ENCODE data around the gene TGFBRAP1.
"Not testable (repeated sequence)": the region's sequence is repeated elsewhere in the genome, so short reads cannot be mapped to it uniquely, and the experiment has no call there.

Gene TGFBRAP1

DNA sequence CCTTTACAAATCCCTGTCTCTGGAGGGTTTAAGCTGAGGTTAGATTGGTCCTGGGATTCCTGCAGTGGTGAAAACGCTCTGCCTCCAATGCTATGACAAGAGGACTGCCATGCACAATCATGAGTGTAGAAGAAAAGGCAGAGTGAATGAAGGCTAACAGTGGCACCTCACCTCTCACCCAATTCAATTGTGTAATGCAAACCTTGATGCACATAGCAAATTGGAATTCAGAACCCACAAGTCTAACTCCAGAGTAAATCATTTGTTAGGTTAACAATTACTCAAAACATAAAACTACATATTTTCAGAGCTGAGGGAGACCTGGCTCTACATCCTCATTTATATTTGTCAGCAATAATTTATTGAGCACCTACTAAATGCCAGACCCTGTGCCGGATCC, 1.8 kb downstream of the TGFBRAP1 start:
- no peak overlapping the region for H3K9ac ChIP-seq (ENCODE audit: low read depth, low read length)
- H3K27me3 ChIP-seq (ENCODE audit: control insufficient read depth, insufficient read depth, low read length): 0 out of 2 replicates have a peak, but pooled peaks cover 4% of the 10 kb centered on the region
- H3K36me3 ChIP-seq (ENCODE audit: control insufficient read depth, insufficient read depth, low read length): no peaks in the 10 kb centered on the region; the same call in 1 of the 2 replicates
- no peaks in the 10 kb centered on the region for H3K9me3 ChIP-seq (ENCODE audit: control insufficient read depth, insufficient read depth, low read length)
- H3K27ac ChIP-seq (ENCODE audit: low read depth, low read length): no peak overlapping the region
- no peak overlapping the region for H3K4me3 ChIP-seq (ENCODE audit: low read depth, low read length)
- H3K4me1 ChIP-seq (ENCODE audit: control insufficient read depth, insufficient read depth, low read length): peaks cover 20% of the 10 kb centered on the region

DNA sequence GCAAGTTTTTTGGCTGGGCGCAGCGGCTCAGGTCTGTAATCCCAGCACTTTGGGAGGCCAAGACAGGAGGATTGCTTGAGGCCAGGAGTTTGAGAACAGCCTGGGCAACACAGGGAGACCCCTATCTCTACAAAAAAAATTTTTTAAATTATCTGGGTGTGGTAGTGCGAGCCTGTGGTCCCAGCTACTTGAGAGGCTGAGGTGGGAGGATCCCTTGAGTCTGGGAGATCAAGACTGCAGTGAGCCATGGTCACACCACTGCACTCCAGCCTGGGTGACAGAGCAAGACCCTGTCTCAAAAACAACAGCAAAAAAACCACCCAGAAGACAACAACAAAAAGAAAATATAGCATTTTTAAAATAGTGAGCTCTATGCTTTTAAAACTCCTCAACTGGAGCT, 2.3 kb downstream of the TGFBRAP1 start:
- not testable (repeated sequence) for H3K36me3 ChIP-seq (ENCODE audit: control insufficient read depth, insufficient read depth, low read length); H3K27me3 ChIP-seq (ENCODE audit: control insufficient read depth, insufficient read depth, low read length); H3K9me3 ChIP-seq (ENCODE audit: control insufficient read depth, insufficient read depth, low read length); H3K27ac ChIP-seq (ENCODE audit: low read depth, low read length); H3K4me3 ChIP-seq (ENCODE audit: low read depth, low read length); H3K9ac ChIP-seq (ENCODE audit: low read depth, low read length)
- peaks cover 20% of the 10 kb centered on the region for H3K4me1 ChIP-seq (ENCODE audit: control insufficient read depth, insufficient read depth, low read length)

DNA sequence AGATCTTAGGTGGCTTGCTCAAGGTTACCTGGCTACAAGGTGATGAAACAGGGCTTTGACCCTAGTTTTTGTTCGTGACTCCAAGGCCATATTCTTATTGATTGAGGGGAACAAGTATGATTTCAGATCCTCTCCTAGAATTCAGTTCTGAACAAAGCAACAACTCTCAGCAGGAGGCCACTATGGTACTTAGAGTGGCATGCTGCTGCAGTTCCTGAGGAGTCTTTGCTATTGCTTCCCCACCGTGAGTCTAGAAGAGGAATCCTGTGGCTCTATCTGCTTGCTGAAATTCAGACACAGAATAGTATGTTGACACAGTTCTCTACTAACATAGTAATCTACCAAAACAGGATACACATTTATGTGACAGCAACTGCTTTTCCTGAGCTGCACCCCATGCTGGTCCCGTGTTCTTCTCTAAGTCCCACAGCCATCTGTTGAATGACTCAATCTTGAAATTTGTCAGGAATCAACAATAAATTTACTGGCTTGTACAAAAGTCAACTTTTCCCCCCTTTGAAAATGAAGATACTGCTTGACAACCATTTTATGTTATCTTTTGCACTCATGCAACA, 4.1 kb downstream of the TGFBRAP1 start:
- Histone ChIP-seq H3K4me1 (ENCODE audit: control insufficient read depth, insufficient read depth, low read length) (peaks cover 19% of the 10 kb centered on the region), H3K36me3 (ENCODE audit: control insufficient read depth, insufficient read depth, low read length) (no peaks in the 10 kb centered on the region; the same call in 1 of the 2 replicates), H3K27ac (ENCODE audit: low read depth, low read length) (peak overlapping the region; percentile 24)

GRCh38 chr2:105324732-105325131, 4.8 kb downstream of the TGFBRAP1 start:
- Histone ChIP-seq H3K9me3 (ENCODE audit: control insufficient read depth, insufficient read depth, low read length) (no peaks in the 10 kb centered on the region), H3K27ac (ENCODE audit: low read depth, low read length) (peak overlapping the region; percentile 24), H3K27me3 (ENCODE audit: control insufficient read depth, insufficient read depth, low read length) (no peaks in the 10 kb centered on the region), H3K36me3 (ENCODE audit: control insufficient read depth, insufficient read depth, low read length) (no peaks in the 10 kb centered on the region; the same call in 1 of the 2 replicates), H3K9ac (ENCODE audit: low read depth, low read length) (no peak overlapping the region), H3K4me1 (ENCODE audit: control insufficient read depth, insufficient read depth, low read length) (peaks cover 14% of the 10 kb centered on the region), H3K4me3 (ENCODE audit: low read depth, low read length) (no peak overlapping the region)

More for the DNA sequence above, 4.1 kb downstream of the TGFBRAP1 start:
- H3K9ac ChIP-seq (ENCODE audit: low read depth, low read length): no peak overlapping the region
- no peak overlapping the region for H3K4me3 ChIP-seq (ENCODE audit: low read depth, low read length)
- H3K27me3 ChIP-seq (ENCODE audit: control insufficient read depth, insufficient read depth, low read length): no peaks in the 10 kb centered on the region
- H3K9me3 ChIP-seq (ENCODE audit: control insufficient read depth, insufficient read depth, low read length): no peaks in the 10 kb centered on the region

- Histone ChIP-seq H3K27me3 (ENCODE audit: control insufficient read depth, insufficient read depth, low read length) (no peaks in the 10 kb centered on the region), H3K4me1 (ENCODE audit: control insufficient read depth, insufficient read depth, low read length) (peaks cover 14% of the 10 kb centered on the region), H3K36me3 (ENCODE audit: control insufficient read depth, insufficient read depth, low read length) (no peaks in the 10 kb centered on the region; the same call in 1 of the 2 replicates), H3K27ac (ENCODE audit: low read depth, low read length) (no peak overlapping the region), H3K9ac (ENCODE audit: low read depth, low read length) (no peak overlapping the region), H3K9me3 (ENCODE audit: control insufficient read depth, insufficient read depth, low read length) (no peaks in the 10 kb centered on the region), H3K4me3 (ENCODE audit: low read depth, low read length) (no peak overlapping the region)
Measured at GRCh38 chr2:105324101-105324500, 5.4 kb downstream of the TGFBRAP1 start.

- peaks cover 14% of the 10 kb centered on the region for H3K4me1 ChIP-seq (ENCODE audit: control insufficient read depth, insufficient read depth, low read length)
- no peaks in the 10 kb centered on the region for H3K9me3 ChIP-seq (ENCODE audit: control insufficient read depth, insufficient read depth, low read length)
- no peak overlapping the region for H3K4me3 ChIP-seq (ENCODE audit: low read depth, low read length)
- no peak overlapping the region for H3K9ac ChIP-seq (ENCODE audit: low read depth, low read length)
- H3K27ac ChIP-seq (ENCODE audit: low read depth, low read length): no peak overlapping the region
- no peaks in the 10 kb centered on the region for H3K27me3 ChIP-seq (ENCODE audit: control insufficient read depth, insufficient read depth, low read length)
- H3K36me3 ChIP-seq (ENCODE audit: control insufficient read depth, insufficient read depth, low read length): no peaks in the 10 kb centered on the region; the same call in 1 of the 2 replicates
Measured at GRCh38 chr2:105323111-105323510, 6.4 kb downstream of the TGFBRAP1 start.

- Histone ChIP-seq H3K9me3 (ENCODE audit: control insufficient read depth, insufficient read depth, low read length) (no peaks in the 10 kb centered on the region), H3K36me3 (ENCODE audit: control insufficient read depth, insufficient read depth, low read length) (no peaks in the 10 kb centered on the region; the same call in 1 of the 2 replicates), H3K4me1 (ENCODE audit: control insufficient read depth, insufficient read depth, low read length) (peaks cover 14% of the 10 kb centered on the region), H3K4me3 (ENCODE audit: low read depth, low read length) (no peak overlapping the region), H3K27ac (ENCODE audit: low read depth, low read length) (no peak overlapping the region), H3K9ac (ENCODE audit: low read depth, low read length) (no peak overlapping the region), H3K27me3 (ENCODE audit: control insufficient read depth, insufficient read depth, low read length) (no peaks in the 10 kb centered on the region)
Measured at GRCh38 chr2:105321875-105322646, 7.5 kb downstream of the TGFBRAP1 start.

DNA sequence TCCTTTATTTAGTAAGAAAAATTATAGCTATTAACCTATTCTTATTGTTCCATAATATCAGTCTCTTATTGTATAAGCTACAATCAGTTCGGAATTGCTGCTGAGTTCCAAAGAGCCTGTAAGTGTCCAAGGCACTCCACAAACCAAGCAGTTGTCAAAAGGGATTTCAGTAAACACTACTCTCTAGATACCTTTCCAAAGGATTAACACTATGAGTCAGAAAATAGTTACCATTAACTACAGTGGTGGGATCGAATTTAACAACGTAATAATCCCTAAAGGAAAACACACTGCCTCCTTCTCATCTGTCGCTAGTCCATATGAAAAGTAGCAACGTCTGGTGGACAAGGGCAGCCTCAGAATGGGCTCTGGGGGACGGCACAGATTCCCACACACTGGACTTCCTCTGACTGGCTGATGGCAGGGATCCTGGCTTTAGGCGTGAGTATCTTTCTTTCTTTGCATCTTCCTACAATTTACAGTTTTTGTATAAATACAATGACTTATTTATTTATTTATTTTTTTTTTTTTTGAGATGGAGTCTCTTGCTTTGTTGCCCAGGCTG, 8.8 kb downstream of the TGFBRAP1 start:
- no peak overlapping the region for H3K27ac ChIP-seq (ENCODE audit: low read depth, low read length)
- no peaks in the 10 kb centered on the region for H3K9me3 ChIP-seq (ENCODE audit: control insufficient read depth, insufficient read depth, low read length)
- no peak overlapping the region for H3K9ac ChIP-seq (ENCODE audit: low read depth, low read length)
- no peaks in the 10 kb centered on the region for H3K27me3 ChIP-seq (ENCODE audit: control insufficient read depth, insufficient read depth, low read length)
- peaks cover 13% of the 10 kb centered on the region for H3K4me1 ChIP-seq (ENCODE audit: control insufficient read depth, insufficient read depth, low read length)
- H3K36me3 ChIP-seq (ENCODE audit: control insufficient read depth, insufficient read depth, low read length): no peaks in the 10 kb centered on the region; the same call in 1 of the 2 replicates
- H3K4me3 ChIP-seq (ENCODE audit: low read depth, low read length): no peak overlapping the region

DNA sequence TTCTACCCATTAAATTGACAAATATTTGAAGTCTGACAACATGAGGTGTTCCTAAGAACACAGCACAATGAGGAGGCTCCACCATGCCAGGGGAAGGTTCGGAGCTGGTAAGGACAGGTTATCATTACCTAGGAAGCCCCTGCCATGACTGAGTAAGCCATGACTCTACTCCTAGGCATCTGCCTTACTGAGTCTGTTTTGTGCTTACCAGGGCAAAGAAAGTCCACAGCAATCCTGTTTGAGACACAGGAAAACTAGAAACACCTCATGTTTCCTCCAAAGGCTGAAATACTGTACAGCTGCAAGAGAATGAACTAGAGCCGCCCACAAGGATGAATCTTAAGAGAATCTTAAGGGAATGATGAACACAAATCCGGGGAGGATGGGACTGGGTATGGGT, 11.6 kb downstream of the TGFBRAP1 start:
- Histone ChIP-seq H3K27ac (ENCODE audit: low read depth, low read length) (no peak overlapping the region), H3K9me3 (ENCODE audit: control insufficient read depth, insufficient read depth, low read length) (no peaks in the 10 kb centered on the region), H3K27me3 (ENCODE audit: control insufficient read depth, insufficient read depth, low read length) (no peaks in the 10 kb centered on the region), H3K36me3 (ENCODE audit: control insufficient read depth, insufficient read depth, low read length) (no peaks in the 10 kb centered on the region), H3K4me3 (ENCODE audit: low read depth, low read length) (no peak overlapping the region), H3K4me1 (ENCODE audit: control insufficient read depth, insufficient read depth, low read length) (no peaks in the 10 kb centered on the region), H3K9ac (ENCODE audit: low read depth, low read length) (no peak overlapping the region)

DNA sequence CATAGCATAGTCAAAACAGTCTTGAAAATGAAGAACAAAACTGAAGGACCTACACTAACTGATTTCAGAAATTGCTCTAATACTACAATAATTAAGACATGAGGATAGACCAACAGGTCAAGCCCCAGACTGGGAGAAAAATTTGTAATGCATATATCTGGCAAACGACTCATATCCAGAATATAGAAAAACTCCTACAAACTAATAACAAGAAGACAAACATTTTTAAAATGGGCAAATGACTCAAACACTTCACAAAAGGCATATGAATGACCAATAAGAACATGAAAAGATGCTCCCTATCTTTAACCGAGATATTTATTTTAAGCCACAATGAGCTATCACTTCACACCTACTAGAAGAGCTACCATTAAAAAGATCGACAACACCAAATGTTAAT, 14.2 kb downstream of the TGFBRAP1 start:
- Histone ChIP-seq H3K4me1 (ENCODE audit: control insufficient read depth, insufficient read depth, low read length) (no peaks in the 10 kb centered on the region), H3K9me3 (ENCODE audit: control insufficient read depth, insufficient read depth, low read length) (no peaks in the 10 kb centered on the region), H3K36me3 (ENCODE audit: control insufficient read depth, insufficient read depth, low read length) (no peaks in the 10 kb centered on the region), H3K4me3 (ENCODE audit: low read depth, low read length) (no peak overlapping the region), H3K9ac (ENCODE audit: low read depth, low read length) (no peak overlapping the region), H3K27me3 (ENCODE audit: control insufficient read depth, insufficient read depth, low read length) (no peaks in the 10 kb centered on the region), H3K27ac (ENCODE audit: low read depth, low read length) (no peak overlapping the region)

GRCh38 chr2:105313877-105314276, 15.7 kb downstream of the TGFBRAP1 start:
- H3K4me3 ChIP-seq (ENCODE audit: low read depth, low read length): no peak overlapping the region
- no peak overlapping the region for H3K27ac ChIP-seq (ENCODE audit: low read depth, low read length)
- no peaks in the 10 kb centered on the region for H3K36me3 ChIP-seq (ENCODE audit: control insufficient read depth, insufficient read depth, low read length)
- H3K27me3 ChIP-seq (ENCODE audit: control insufficient read depth, insufficient read depth, low read length): no peaks in the 10 kb centered on the region
- no peak overlapping the region for H3K9ac ChIP-seq (ENCODE audit: low read depth, low read length)
- H3K9me3 ChIP-seq (ENCODE audit: control insufficient read depth, insufficient read depth, low read length): no peaks in the 10 kb centered on the region
- peaks cover 4% of the 10 kb centered on the region for H3K4me1 ChIP-seq (ENCODE audit: control insufficient read depth, insufficient read depth, low read length)

All from HUES48 (cell line).